GM12892 (cell line): ENCODE results near the gene CLASRP.

Experiments used
- POLR2A ChIP-seq: IDR thresholded peaks from 2 replicates; pipeline ENCODE4 v1.6.1; 2011; ENCODE audit warnings: low read depth, low read length, control low read depth
- POLR2AphosphoS5 ChIP-seq: IDR thresholded peaks from 2 replicates; pipeline ENCODE4 v1.6.1; 2011; ENCODE audit warnings: low read depth, low read length, control low read depth
- TAF1 ChIP-seq: IDR thresholded peaks from 2 replicates; pipeline ENCODE4 v1.6.1; 2011; ENCODE audit warnings: low read depth, mild to moderate bottlenecking, control low read depth, low read length, borderline replicate concordance

DNA sequence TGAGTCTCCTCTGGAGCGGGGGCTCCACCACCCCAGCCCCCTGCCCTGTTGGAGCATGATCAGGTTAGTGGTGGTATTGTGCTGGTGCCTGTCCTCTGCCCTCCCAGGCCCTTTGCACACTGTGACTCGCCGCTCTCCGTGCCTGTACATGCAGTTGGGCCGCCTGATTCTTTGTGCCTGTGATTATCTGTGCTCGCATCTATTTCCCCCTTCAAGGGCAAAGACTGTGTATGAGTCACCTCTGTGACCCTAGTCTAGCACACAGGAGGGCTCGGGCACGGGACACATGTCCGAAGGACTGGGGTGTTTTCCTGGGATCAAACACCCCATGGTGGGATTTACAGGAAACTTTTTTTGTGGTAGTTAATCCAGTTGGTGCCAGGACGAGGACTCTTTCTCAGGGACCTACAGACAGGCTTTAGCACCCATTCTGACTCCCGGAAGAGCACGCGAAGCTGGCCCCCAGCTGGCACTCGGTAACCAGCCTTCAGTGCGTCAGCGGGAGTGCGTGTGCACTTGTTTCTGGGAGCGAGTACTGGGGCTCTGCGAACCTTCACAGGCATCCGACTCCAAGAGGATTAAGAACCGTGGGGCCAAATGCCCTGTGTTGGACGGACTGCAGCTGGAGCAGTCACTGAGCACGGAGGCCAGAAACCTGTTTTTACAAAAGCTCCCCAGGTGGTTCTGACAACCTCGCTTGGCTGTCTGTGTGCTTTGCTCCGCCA is 60.8 kb downstream of the CLASRP start:
- TF ChIP-seq POLR2A = no peak
- TF ChIP-seq TAF1 = no peak
- no peak for TF ChIP-seq POLR2AphosphoS5
